ENCODE measurements around the gene ROPN1B.

DNA sequence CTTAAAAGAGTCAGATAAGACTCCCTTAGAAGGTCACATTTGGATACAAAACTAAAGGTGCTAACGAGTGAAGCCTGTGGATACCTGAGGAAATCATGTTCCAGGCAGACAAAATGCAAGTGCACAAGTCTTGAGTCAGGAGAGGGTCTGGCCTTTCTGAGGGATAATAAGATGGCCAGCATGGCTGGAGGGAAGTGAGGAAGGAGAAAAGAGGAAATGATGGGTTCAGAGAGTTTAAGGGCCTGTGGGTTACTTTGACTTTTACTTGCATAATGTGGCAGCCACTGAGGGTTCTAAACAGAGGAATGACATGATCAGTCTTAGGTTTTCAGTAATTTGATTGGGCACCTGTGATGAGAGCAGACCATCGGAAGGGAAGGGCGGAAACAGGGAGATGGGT is 3.5 kb upstream of the ROPN1B start:
- TF ChIP-seq ZNF8 (CRISPR knock-in tag; IDR thresholded peaks at IDR 0.05) (no peak), RARB (CRISPR knock-in tag; IDR thresholded peaks at IDR 0.05) (no peak), BACH2 (CRISPR knock-in tag; IDR thresholded peaks at IDR 0.05; ENCODE audit: borderline replicate concordance) (no peak)
- TF ChIP-seq, protein P1, sequence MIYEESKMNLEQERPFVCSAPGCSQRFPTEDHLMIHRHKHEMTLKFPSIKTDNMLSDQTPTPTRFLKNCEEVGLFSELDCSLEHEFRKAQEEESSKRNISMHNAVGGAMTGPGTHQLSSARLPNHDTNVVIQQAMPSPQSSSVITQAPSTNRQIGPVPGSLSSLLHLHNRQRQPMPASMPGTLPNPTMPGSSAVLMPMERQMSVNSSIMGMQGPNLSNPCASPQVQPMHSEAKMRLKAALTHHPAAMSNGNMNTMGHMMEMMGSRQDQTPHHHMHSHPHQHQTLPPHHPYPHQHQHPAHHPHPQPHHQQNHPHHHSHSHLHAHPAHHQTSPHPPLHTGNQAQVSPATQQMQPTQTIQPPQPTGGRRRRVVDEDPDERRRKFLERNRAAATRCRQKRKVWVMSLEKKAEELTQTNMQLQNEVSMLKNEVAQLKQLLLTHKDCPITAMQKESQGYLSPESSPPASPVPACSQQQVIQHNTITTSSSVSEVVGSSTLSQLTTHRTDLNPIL (CRISPR knock-in tag; IDR thresholded peaks at IDR 0.05; ENCODE audit: low read depth): no peak
- TF ChIP-seq, protein P2, sequence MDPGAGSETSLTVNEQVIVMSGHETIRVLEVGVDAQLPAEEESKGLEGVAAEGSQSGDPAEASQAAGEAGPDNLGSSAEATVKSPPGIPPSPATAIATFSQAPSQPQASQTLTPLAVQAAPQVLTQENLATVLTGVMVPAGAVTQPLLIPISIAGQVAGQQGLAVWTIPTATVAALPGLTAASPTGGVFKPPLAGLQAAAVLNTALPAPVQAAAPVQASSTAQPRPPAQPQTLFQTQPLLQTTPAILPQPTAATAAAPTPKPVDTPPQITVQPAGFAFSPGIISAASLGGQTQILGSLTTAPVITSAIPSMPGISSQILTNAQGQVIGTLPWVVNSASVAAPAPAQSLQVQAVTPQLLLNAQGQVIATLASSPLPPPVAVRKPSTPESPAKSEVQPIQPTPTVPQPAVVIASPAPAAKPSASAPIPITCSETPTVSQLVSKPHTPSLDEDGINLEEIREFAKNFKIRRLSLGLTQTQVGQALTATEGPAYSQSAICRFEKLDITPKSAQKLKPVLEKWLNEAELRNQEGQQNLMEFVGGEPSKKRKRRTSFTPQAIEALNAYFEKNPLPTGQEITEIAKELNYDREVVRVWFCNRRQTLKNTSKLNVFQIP (CRISPR knock-in tag; IDR thresholded peaks at IDR 0.05; ENCODE audit: borderline replicate concordance, low read depth): no peak

All from SK-N-SH treated with all-trans-retinoic acid at 6 μM for 48 hours (cell line).